GM18499 (cell line): Measurements from ENCODE around the gene HNRNPUL1.
"Not testable (repeated sequence)": the region's sequence is repeated elsewhere in the genome, so short reads cannot be mapped to it uniquely, and the experiment has no call there.

Experiments
- ATAC-seq: cut with Tn5 transposase; IDR thresholded peaks from one replicate; pipeline ENCODE4 v1.9.1; 2021; ENCODE audit warnings: moderate number of reproducible peaks; ENCODE audit not compliant: insufficient read depth, unreplicated experiment

HNRNPUL1 gene

GRCh38 chr19:41273076-41273475, 8.9 kb downstream of the HNRNPUL1 start:
- ATAC-seq, result no peak

GRCh38 chr19:41274802-41275201, 10.6 kb downstream of the HNRNPUL1 start:
- ATAC-seq, result no peak

GRCh38 chr19:41276231-41276630, 12.1 kb downstream of the HNRNPUL1 start:
- no peak for ATAC-seq

GRCh38 chr19:41278478-41278877, 14.3 kb downstream of the HNRNPUL1 start:
- ATAC-seq, result no peak

GRCh38 chr19:41288673-41289530, 24.7 kb downstream of the HNRNPUL1 start:
- no peak for ATAC-seq

GRCh38 chr19:41289814-41290213, 25.6 kb downstream of the HNRNPUL1 start:
- ATAC-seq, result not testable (repeated sequence)

- ATAC-seq, result no peak
Measured at GRCh38 chr19:41294393-41294792, 30.2 kb downstream of the HNRNPUL1 start.

GRCh38 chr19:41295499-41295898, 31.3 kb downstream of the HNRNPUL1 start:
- ATAC-seq, result no peak

- ATAC-seq, result no peak
Measured at GRCh38 chr19:41296433-41296871, 32.3 kb downstream of the HNRNPUL1 start.

GRCh38 chr19:41297628-41298347, 33.6 kb downstream of the HNRNPUL1 start:
- ATAC-seq, result peak; percentile 42

- no peak for ATAC-seq
Measured at GRCh38 chr19:41298348-41298964, 34.3 kb downstream of the HNRNPUL1 start.

GRCh38 chr19:41299046-41299754, 35.0 kb downstream of the HNRNPUL1 start:
- no peak for ATAC-seq

- ATAC-seq, result no peak
Measured at GRCh38 chr19:41299755-41300089, 35.5 kb downstream of the HNRNPUL1 start.

- no peak for ATAC-seq
Measured at GRCh38 chr19:41300555-41300954, 36.4 kb downstream of the HNRNPUL1 start.

- no peak for ATAC-seq
Measured at GRCh38 chr19:41302624-41303351, 38.6 kb downstream of the HNRNPUL1 start.

GRCh38 chr19:41303954-41304353, 39.8 kb downstream of the HNRNPUL1 start:
- no peak for ATAC-seq

GRCh38 chr19:41304706-41305483, 40.7 kb downstream of the HNRNPUL1 start:
- ATAC-seq, result no peak

- ATAC-seq, result no peak
Measured at GRCh38 chr19:41305927-41306793, 42.0 kb downstream of the HNRNPUL1 start.
